Sciatic nerve (tissue), 2 donors: ENCODE data around the gene MBTPS1. TPM values are rescaled to one million over a fixed set of nuclear protein-coding genes. Genes with fewer than 3 reads are reported as not detected.

Experiments
- ATAC-seq: fragments of 200-7000 bp; cut with Tn5 transposase; one replicate; pipeline ENCODE4 v1.9.1; 2020; ENCODE audit warnings: mild to moderate bottlenecking, moderate library complexity
- DNase-seq: peaks from one replicate; pipeline ENCODE4 v3.0.0-alpha.2; 2020; ENCODE audit warnings: low spot score
- intact Hi-C: fragments of 100-400 bp; cut with DNase I; formaldehyde crosslinking; loops from one replicate; pipeline ENCODE4 v1.14.2; 2022
- total RNA-seq: library from RNA; stranded (reverse); fragmentation: NEBNext Ultra II Directional; extraction: Animal tissue kit (Norgen Biotek cat#: 25700); gene quantifications from one replicate; pipeline ENCODE4 v1.2.1, GENCODE V29; 2021
- donor health status: DM: no; HTN: no; CAD: no.
- donor health status: DM: no; HTN: no; CAD: no.

MBTPS1 gene
- total RNA-seq, 1 donor from 2014 or later: 91.1 TPM

DNA sequence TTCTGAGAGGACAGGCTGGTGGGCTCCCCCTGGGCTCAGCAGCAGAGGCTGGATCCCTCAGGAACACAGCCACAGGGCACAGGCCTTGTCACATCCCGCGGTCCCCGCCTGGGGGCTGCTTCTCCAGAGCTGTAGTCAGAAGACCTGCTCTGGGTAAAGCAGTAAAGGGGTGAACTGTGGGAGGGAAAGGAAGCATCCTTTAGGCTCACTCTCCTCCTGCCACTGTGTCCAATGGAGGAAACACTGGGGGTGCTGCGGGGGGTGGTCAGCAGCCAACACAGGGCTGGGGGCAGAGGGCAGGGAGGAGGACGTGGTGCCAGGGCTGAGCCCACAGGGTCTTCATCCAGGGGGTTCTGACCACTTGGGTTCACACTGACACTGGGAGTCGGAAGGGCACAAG lies 69.1 kb downstream of the MBTPS1 start:
- ATAC-seq (no peak), DNase-seq (no peak)
- intact Hi-C loops: no loop called here

DNA sequence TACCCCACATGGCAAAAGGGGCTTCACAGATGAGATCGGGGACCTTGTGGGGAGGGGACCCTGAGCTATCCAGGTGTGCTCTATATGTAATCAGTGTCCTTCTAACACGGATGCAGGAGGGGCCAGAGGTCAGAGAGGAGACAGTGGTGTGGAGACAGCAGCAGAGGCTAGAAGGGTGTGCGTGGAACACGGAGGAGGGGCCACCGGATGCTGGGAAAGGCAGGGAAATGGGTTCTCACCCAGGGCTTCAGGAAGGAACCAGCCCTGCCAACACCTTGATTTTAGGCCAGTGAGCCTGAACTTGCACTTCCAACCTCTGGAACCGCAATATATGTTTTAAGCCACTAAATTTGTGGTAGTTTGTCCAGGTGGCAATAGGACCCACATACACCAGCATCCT lies 69.5 kb downstream of the MBTPS1 start:
- intact Hi-C loops: no loop called here
- DNase-seq (no peak), ATAC-seq (no peak)

GRCh38 chr16:84045818-84046470 lies 70.8 kb downstream of the MBTPS1 start:
- no peak for DNase-seq
- intact Hi-C loops: no loop called here
- ATAC-seq: no peak

- DNase-seq (no peak), ATAC-seq (no peak)
- intact Hi-C loops: no loop called here
Measured at GRCh38 chr16:84045001-84045817, 71.5 kb downstream of the MBTPS1 start.

GRCh38 chr16:84044118-84044488 lies 72.6 kb downstream of the MBTPS1 start:
- DNase-seq (no peak), ATAC-seq (no peak)
- intact Hi-C loops: no loop called here

GRCh38 chr16:84043486-84044117 lies 73.1 kb downstream of the MBTPS1 start:
- intact Hi-C loops: no loop called here
- ATAC-seq: no peak
- DNase-seq: no peak

- intact Hi-C loops: no loop called here
- DNase-seq (no peak), ATAC-seq (no peak)
Measured at GRCh38 chr16:84042879-84043485, 73.8 kb downstream of the MBTPS1 start.

GRCh38 chr16:84042308-84042878 lies 74.3 kb downstream of the MBTPS1 start, which contains the start of gene SLC38A8:
Gene SLC38A8 (minus strand): TSS chr16:84042795. CDS start chr16:84042157, 638 bp downstream.
- DNase-seq (no peak), ATAC-seq (no peak)
- intact Hi-C loops: no loop called here

DNA sequence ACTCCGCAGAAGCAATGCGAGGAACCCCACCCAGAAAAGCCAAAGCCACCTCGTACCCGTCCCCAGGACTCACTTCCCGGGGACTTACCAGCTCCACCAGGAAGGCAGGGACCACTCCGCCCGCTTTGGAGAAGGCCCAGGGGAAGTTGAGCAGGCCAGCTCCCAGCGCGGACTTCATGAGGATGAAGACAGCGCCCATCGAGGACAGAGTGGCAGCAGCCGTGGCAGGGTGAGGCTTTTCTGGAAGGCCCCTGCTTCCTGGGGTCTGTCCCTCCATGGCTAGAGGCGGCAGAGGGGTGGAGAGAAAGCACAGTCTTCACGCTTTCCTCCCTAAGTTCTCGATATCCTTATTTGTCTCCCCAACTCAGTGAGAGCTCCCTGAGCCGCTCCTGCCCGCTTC lies 74.9 kb downstream of the MBTPS1 start:
- DNase-seq: no peak
- ATAC-seq: no peak
- intact Hi-C loops: no loop called here

- intact Hi-C loops: no loop called here
- DNase-seq (no peak), ATAC-seq (peak; percentile 85)
Measured at GRCh38 chr16:84040823-84041820, 75.6 kb downstream of the MBTPS1 start.

DNA sequence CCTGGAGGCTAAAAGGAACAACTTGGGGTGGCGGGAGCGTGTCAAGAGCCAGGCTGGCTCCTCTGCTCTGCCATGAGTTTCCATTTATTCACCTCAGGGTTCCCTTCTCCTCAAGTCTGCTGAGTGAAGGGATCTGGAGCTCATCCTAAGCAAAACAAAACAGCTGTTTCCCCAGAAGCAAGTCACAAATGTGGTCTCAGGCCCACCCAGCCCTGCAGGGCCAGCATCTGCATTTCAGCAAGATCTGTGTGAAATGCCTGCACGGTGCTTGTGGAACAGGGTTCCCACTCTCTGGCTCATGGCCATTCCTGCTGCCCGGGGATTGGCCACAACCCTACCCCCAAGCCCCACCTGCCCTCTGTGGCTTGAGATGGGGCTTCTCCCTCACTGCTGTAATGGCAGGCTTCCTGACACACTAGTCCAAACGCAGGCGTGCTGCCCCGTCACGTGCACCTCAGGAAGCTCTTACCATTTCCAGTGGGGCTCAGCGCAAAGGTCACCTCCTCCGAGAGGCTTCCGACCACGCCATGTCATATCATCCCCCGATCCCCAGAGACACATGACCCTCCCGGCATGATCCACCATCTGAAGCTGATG lies 76.4 kb downstream of the MBTPS1 start:
- intact Hi-C loops: no loop called here
- no peak for ATAC-seq
- no peak for DNase-seq

- no peak for DNase-seq
- intact Hi-C loops: no loop called here
Measured at GRCh38 chr16:84039696-84040095, 77.0 kb downstream of the MBTPS1 start.

DNA sequence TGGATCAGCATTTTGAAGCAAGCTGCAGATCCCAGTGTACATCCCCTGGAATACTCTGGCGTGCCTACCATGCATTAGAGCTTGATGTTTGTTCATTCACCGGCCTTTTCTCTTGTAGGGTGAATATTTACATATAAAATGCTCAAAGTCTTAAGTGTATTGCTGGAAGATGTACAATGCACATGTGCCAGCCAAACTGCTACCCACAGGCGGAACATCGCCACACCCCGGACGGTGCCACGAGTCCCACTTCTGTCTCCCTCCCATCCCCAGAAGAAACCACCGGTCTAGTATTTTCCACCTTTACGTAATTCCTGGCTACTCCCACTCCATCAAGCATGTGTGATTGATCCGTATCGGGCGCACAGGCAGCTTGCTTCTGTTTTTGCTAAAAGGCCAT lies 78.3 kb downstream of the MBTPS1 start:
- ATAC-seq (no peak), DNase-seq (no peak)
- intact Hi-C loops: no loop called here

More at GRCh38 chr16:84039696-84040095, 77.0 kb downstream of the MBTPS1 start:
- ATAC-seq: no peak

GRCh38 chr16:84036982-84037425 lies 79.7 kb downstream of the MBTPS1 start:
- DNase-seq (no peak), ATAC-seq (no peak)
- intact Hi-C loops: no loop called here

- no peak for DNase-seq
- intact Hi-C loops: no loop called here
Measured at GRCh38 chr16:84036131-84036530, 80.6 kb downstream of the MBTPS1 start.

DNA sequence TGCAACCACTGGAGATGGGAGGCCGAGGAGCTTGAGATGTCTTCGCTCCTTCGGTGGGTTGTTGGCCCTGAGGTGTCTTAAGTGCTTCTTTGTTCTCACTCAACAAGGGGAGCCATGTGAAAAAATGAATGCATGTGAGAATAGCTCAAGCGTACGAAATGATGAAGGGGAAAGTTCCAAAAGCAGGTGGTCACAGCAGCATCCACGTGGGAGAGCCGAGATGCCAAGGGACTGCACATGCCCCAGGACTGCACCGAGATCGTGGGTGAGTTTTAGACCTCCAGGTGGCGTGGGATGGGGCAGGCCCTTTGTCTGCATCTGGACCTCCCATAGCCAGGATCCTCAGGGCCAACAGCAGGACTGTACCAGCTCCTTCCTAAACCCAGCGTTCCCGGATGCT lies 82.2 kb downstream of the MBTPS1 start:
- DNase-seq (no peak), ATAC-seq (no peak)
- intact Hi-C loops: no loop called here

More at GRCh38 chr16:84036131-84036530, 80.6 kb downstream of the MBTPS1 start:
- ATAC-seq: no peak

DNA sequence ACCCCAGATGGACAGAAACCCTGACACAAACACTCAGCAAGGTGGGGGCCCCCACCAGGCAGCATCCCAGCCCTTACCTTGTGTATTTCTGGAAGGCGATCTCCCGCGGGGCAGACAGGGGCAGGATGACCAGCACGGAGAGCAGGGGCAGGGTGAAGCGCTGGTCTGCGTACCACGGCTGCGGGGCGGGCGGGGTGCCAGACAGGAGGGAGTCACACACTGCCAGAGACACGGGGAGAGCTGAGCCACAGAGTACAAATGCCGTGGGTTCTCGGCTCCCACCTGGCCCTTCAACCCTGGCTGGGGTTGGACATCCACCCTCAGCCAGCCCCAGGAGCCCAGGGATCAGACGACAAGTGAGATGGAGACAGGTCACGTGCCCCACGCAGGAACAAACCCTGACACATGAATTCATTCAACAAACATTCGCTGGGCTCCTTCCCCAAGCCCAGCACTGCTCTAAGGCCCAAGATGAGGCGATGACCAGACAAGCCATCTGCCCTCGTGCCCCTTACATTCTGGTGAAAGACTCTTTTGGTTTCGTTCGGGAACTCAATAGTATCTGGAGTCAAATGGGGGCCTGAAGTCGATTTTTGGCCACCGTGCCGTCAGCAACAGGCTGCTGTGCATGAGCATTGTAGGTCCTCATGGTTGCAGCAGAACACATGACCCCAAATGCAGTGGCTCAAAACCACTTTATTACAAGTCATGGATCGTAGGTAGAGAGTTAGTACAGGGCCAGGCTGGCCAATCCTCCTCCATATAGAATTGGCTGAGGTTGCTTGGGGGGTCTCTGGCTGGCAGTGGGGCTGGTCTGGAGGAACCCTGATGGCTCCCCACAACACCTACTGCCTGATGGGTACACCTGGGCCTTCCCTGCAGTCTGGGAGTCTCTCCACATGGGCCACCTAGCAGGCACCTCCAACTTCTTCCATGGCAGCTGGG lies 83.2 kb downstream of the MBTPS1 start:
- ATAC-seq (no peak), DNase-seq (no peak)
- intact Hi-C loops: no loop called here
